Measurements from ENCODE around the gene GRHL1. TPM values are rescaled to one million over a fixed set of nuclear protein-coding genes. Genes with fewer than 3 reads are reported as not detected.

The GRHL1 gene
- total RNA-seq, 4 donors from 2014 or later: 1.3 to 6.6 (median 1.5) TPM; not detected in 1

DNA sequence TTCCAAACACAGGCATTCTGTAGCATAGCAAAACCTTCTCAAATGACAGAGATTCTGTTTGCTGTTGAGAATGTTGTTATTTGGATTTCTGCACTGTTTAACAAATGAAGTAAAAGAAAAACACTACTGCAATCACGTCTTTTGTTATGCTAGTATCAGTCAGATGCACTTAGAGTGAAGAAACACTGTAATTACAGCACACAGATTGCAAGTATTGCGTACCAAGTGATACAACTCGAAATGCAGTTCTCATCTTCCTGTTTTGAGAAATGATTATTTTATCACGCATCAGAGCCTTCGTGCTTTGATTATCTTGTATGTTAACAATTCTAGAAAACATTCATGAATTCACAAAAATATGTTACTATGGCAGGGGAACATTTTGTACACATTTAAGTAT lies 50.1 kb downstream of the GRHL1 start:
- Histone ChIP-seq H3K9me3 (no peaks in the 10 kb centered on the region), H3K4me1 (no peaks in the 10 kb centered on the region), H3K27ac (no peak overlapping the region), H3K4me3 (no peak overlapping the region), H3K27me3 (no peaks in the 10 kb centered on the region), H3K36me3 (no peaks in the 10 kb centered on the region)
- no peak for TF ChIP-seq POLR2A (IDR thresholded peaks at IDR 0.05)
- TF ChIP-seq, protein P1, sequence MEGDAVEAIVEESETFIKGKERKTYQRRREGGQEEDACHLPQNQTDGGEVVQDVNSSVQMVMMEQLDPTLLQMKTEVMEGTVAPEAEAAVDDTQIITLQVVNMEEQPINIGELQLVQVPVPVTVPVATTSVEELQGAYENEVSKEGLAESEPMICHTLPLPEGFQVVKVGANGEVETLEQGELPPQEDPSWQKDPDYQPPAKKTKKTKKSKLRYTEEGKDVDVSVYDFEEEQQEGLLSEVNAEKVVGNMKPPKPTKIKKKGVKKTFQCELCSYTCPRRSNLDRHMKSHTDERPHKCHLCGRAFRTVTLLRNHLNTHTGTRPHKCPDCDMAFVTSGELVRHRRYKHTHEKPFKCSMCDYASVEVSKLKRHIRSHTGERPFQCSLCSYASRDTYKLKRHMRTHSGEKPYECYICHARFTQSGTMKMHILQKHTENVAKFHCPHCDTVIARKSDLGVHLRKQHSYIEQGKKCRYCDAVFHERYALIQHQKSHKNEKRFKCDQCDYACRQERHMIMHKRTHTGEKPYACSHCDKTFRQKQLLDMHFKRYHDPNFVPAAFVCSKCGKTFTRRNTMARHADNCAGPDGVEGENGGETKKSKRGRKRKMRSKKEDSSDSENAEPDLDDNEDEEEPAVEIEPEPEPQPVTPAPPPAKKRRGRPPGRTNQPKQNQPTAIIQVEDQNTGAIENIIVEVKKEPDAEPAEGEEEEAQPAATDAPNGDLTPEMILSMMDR (IDR thresholded peaks at IDR 0.05): no peak
- no peak for DNase-seq

- H3K9me3 ChIP-seq: no peaks in the 10 kb centered on the region
- H3K4me1 ChIP-seq: no peaks in the 10 kb centered on the region
- no peak overlapping the region for H3K4me3 ChIP-seq
- DNase-seq: no peak
- TF ChIP-seq, protein P1 (IDR thresholded peaks at IDR 0.05): no peak
- TF ChIP-seq POLR2A (IDR thresholded peaks at IDR 0.05): no peak
- no peaks in the 10 kb centered on the region for H3K36me3 ChIP-seq
- no peak overlapping the region for H3K27ac ChIP-seq
- H3K27me3 ChIP-seq: no peaks in the 10 kb centered on the region
Observed at GRCh38 chr2:10002109-10002508, 50.6 kb downstream of the GRHL1 start.

- Histone ChIP-seq H3K9me3 (no peaks in the 10 kb centered on the region), H3K4me1 (no peaks in the 10 kb centered on the region), H3K36me3 (no peaks in the 10 kb centered on the region), H3K27me3 (no peaks in the 10 kb centered on the region), H3K27ac (no peak overlapping the region), H3K4me3 (no peak overlapping the region)
- TF ChIP-seq, protein P1 (IDR thresholded peaks at IDR 0.05): no peak
- no peak for TF ChIP-seq POLR2A (IDR thresholded peaks at IDR 0.05)
- DNase-seq: peak in 1 of 3 donors; percentile 30
Observed at GRCh38 chr2:10002681-10003080, 51.2 kb downstream of the GRHL1 start.

DNA sequence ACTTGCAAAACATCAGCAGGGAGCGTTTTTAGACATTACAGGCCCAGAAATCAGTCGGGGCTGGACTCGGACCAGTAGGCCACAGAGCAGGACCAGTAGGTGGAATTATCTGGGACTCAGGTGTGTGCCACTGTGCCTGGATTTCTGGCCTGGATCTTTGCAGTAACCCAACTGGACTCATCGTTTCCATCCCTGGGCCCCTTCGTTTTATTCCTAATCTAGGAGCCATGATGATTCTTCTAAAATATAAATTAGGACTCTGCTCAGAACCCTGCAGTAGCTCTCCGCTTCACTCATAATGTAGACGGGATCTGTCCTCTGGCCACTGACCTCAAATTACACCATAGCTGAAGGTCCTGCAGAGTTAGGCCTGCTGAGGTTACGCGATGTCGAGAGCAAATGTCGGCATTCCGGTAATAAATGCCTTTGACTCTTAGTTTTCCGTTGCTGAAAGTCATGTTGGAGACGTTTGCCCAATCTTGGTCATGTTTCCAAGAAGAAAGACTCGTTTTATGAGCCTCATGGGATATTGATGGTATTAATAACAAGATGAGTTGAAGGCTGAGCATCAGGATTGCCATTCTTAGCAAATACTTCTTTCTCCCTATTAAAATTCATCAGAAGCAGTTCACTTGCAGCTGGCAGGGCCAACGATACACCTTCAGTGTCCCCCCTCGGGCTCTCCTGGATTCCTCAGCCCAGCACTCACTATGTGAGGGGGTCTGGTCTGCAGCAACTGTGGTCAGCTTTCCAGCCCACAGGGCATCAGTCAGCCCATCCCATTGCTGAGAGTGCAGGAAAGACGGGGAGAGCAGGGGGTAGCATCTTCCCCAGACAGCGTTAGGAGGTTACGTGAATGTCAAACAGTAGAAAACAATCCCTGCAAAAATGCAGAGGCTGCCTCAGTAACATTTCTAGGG lies 52.0 kb downstream of the GRHL1 start:
- H3K36me3 ChIP-seq: no peaks in the 10 kb centered on the region
- DNase-seq: peak in 2 of 3 donors; percentile 19 to 21
- no peaks in the 10 kb centered on the region for H3K27me3 ChIP-seq
- H3K4me3 ChIP-seq: no peak overlapping the region
- TF ChIP-seq, protein P1 (IDR thresholded peaks at IDR 0.05): no peak
- no peak overlapping the region for H3K27ac ChIP-seq
- no peaks in the 10 kb centered on the region for H3K4me1 ChIP-seq
- no peaks in the 10 kb centered on the region for H3K9me3 ChIP-seq

GRCh38 chr2:10004401-10004800 lies 52.9 kb downstream of the GRHL1 start:
- no peak for TF ChIP-seq POLR2A (IDR thresholded peaks at IDR 0.05)
- TF ChIP-seq, protein P1 (IDR thresholded peaks at IDR 0.05): no peak
- Histone ChIP-seq H3K9me3 (no peaks in the 10 kb centered on the region), H3K4me3 (no peak overlapping the region), H3K27ac (no peak overlapping the region), H3K4me1 (peaks cover 0 to 5% (median 0%) of the 10 kb centered on the region in 4 donors), H3K36me3 (no peaks in the 10 kb centered on the region), H3K27me3 (no peaks in the 10 kb centered on the region)
- peak in 2 of 3 donors; percentile 10 to 11 for DNase-seq
